Hematopoietic multipotent progenitor cell treated with erythropoietin and hydrocortisone succinate and interleukin-3 and kit ligand, for 6 days (in vitro differentiated cells): ENCODE data around the gene COL4A1.

Experiments used
- DNase-seq: peaks from one replicate; pipeline ENCODE4 v3.0.0-alpha.2; 2015

COL4A1 gene

GRCh38 chr13:110308656-110309359 is 1.9 kb upstream of the COL4A1 start:
- no peak for DNase-seq

DNA sequence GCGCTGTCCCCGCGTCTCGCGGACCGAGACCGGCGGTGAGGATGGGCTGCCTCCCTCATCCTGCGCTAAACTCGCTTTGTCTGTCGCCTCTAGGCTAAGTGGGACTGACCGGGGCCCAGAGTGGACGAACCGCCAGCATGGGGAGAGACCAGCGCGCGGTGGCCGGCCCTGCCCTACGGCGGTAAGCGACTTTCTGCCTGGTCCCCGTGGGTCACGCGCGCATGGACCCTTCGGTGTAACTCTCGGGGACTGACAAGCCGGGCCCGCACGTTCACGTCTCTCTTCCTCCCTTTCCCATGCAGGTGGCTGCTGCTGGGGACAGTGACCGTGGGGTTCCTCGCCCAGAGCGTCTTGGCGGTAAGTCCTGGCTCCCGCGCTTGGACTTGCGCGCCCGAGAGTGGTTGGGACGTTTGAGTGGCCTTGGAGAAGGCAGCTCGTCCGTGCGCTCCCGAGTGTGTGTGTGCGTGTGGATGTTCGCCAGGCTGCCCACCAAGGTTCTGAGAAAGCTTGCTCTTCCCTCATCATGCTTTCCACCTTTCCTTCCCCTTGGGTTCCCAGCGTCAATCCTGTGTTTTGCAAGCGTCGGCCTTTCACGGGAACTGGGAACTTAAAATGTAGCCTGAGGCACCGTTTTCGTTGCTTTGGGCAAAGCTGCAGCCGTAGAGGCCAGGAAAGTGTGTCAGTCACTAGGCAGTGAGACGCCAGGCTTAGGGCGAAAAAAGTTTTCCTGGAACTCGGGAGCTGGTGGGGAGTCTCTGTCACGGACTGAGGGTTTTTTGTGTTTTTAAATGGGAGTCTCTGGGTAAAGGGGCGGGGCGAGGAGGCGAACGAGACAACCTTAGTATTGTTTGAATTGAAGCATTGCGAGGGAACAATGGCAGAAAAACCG is 1.1 kb upstream of the COL4A1 start:
- DNase-seq: no peak

DNA sequence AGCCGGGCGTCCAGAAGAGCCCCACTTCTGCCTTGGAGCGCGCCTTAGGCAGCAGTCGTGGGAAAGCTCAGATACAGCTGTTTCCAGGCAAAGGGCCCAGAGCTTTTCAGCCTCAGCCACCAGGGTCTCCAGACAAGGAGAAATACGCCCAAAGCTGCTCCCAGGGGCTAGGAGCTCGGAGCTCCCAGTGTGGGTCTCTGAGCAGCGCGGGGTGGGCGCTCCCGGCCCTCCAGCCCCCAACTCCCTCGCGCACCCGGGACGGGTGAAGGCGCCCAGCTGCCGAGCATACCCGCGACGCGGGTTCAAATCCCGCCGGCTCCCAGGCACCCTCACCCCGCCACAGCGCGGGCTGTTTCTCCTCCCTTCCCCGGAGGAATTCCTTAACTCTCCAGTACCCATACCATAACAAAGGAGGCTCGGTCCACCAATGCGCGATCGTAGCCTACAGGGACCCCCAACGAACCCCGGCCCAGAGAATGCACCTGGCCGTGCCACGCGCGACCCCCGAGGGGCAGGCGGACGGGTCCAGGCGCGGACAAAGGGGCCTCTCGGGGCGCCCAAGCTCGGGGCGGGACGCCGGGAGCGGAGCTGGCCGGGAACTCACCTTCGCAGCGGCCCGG is 507 bp downstream of the COL4A1 start:
- no peak for DNase-seq

DNA sequence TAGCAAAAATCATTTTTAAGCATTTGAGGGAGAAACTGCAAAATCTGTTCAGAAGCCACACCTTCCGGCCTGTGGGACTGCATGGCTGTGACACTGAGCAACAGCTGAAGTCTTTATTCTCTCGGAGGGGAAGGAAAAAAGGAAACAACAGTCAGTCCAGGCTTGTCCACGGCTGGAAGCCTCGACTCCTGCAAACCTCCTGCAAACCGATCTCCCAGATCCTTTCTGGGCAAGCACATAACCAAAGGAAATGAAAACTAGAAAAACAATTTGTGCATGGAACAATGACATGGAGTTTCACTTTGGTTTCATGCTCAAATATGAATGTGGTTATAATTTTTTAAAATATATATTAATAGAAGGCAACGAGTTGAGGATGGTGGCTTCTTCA is 1.0 kb downstream of the COL4A1 start:
- no peak for DNase-seq

GRCh38 chr13:110305544-110305943 is 1.4 kb downstream of the COL4A1 start:
- DNase-seq: no peak

DNA sequence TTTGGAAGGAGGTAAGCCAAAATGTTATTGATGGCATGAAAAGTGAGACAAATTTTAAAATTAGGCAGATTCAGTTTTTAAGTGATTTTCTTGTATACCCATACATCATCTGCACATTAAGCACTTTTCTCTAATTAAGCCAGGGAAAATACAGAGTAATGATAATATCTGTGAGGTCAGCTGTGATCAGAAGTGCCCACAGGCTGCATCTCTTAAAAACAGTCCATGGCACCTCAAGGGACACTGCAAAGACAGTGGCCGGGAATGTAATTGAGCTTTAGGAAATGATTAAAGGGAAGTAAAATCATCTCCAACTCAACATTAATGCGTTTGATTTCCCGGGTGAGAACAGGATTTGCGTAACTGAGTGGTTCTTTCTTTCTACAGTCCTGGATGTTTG is 2.0 kb downstream of the COL4A1 start:
- DNase-seq: no peak

GRCh38 chr13:110304256-110304655 is 2.7 kb downstream of the COL4A1 start:
- no peak for DNase-seq

DNA sequence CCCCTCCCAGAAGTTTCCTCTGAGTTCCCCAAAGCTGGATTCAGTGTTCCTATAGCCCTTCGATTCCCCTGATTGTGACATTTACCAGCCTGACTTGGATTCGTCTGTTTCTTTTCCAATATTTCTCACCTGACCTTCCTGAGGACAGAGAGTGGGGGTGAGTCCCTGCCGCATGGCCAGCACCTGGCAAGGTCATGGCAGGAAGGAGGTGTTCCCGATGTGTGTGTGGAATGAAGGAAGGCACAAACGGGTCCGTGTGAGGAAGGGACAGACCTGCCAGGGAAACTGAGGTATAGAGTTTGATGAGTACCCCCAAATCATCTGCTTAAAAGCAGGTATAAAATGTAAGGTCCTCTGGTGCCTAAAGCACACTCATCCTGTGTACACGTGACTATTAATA is 3.3 kb downstream of the COL4A1 start:
- DNase-seq: no peak

GRCh38 chr13:110302997-110303396 is 4.0 kb downstream of the COL4A1 start:
- DNase-seq: no peak

GRCh38 chr13:110301606-110302553 is 5.1 kb downstream of the COL4A1 start:
- DNase-seq: no peak

DNA sequence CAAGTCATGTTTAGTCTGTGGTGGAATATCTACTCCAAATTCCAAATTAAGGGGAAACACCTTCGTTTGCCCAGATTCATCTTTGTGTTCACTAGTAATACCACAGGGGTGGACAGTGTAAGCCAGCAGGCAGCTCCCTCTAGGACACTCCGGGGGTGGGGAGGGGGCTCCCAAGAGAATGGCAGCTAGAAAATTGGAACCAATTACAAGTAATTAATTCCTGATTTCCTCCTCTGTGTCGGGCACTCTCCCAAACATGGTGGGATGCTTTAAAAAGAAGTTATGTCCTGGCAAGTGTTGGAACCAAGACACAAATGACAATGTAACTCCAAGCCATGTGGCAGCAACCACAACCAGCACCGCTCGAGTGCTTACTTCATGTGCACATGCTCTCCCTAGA is 5.9 kb downstream of the COL4A1 start:
- DNase-seq: no peak

DNA sequence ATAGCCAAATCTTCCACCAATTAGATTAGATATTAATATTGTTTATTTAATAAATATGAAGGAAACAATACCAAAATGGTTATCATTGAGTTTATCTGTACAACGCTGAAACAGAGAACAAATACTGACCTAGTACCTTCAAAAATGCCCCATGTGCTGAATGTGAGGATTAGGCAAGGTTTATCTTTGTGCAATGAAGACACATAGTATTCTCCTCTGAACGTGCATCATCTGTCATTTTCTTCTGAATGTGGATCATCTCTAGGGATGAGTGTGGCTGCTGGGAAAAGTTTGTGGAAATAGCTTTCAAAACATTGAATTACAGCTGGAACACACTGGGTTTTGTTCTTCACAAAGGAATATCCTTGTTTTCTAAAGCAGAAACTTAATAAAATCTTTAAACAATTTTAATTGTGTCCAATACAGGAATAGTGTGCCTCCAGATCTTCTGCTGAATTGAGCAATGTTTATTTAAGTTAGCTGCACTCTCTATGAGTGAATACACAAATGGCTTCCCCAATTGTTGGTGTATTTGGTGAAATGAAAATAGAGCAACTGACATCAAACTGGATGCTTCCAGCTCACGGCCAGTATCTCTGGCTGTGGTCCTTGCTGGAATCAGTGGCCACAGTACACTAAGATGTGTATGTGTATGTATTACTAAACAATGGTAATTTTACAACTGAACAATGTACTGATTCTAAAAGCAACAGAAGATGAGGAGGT is 6.7 kb downstream of the COL4A1 start:
- DNase-seq: no peak

DNA sequence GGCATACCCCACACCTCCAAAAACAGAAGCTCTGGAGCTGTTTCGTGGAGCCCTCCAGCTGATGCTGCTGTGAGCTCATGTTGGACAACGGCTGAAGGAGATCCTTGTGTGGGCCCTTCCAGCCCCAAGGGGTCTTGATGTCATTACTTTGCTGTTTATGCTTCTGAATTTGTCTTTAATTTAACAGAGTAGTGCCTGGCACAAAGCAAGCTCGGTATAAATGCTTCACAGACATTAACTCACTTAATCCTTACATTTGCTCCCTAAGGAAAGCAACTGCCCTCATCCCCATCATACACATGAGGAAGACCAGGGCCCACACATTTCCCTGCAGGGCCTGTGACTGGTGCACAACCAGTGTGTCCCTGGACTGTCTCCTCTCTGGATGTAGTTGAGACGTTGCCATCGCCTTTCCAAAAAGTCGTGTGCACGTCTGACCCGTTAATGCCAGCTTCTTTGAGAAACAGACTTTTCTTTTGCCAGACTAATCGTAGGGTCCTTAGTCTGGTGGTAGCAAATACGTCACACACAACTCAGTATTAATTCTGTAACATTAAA is 7.6 kb downstream of the COL4A1 start:
- DNase-seq: no peak

GRCh38 chr13:110298505-110299282 is 8.3 kb downstream of the COL4A1 start:
- no peak for DNase-seq

GRCh38 chr13:110297766-110298504 is 9.0 kb downstream of the COL4A1 start:
- DNase-seq: no peak

- DNase-seq: no peak
Observed at GRCh38 chr13:110297011-110297410, 9.9 kb downstream of the COL4A1 start.

GRCh38 chr13:110294622-110295021 is 12.3 kb downstream of the COL4A1 start:
- no peak for DNase-seq

DNA sequence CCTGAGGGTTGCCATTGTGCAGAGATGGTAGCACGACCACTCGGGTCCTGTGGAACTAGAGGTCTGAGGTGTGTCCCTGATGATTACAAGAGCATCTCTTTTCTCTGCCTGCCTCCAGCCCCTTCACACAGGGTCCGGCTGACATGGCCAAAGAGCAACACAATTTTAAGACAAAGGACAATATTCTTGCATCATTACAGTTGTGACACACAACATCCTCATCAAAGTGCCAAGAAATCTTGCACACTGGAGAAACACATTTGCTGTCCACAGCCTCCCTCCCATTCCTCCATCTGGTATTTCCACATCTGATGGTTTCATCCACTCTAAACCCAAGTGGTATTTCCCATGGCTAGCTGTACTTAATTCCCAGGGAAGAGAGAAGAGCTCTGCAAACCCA is 12.8 kb downstream of the COL4A1 start:
- no peak for DNase-seq

DNA sequence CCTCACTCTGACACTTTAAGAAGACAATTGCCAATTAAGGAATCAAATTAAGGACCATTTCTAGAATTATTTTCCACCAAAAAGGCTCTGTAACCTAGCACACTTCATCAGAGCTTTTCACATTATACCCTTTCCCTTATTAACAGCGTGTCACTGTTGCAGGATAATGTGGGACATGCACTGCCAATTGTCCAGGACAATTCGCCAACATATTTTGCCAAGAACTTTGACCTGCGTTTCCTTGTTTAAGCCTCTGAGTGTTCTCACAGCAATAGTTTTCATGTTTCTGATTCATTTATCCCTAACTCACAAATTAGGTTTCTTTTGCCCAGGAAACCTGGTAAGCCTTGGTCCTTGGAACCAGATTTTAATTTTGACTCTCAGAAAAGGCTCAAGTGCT is 13.3 kb downstream of the COL4A1 start:
- no peak for DNase-seq

DNA sequence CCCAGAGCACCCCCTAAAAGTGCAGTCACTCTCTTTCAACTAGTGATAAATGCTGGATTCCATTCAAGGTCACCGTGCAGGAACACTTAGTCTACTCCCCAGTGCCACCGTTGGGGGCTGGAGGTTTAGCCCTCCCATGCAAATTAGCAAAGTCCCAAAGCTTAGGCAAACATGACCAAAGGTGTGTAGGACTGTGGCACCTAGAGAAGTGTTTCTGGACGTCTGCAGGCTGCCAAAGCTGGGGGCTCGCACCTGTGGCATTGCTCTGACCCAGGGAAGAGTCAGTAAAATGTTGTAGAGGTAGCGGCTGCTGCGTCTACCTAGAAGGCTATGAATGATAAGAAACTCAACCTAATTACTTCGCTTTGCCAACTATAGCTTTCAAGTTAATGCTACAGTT is 13.9 kb downstream of the COL4A1 start:
- no peak for DNase-seq
